ENCODE results near the gene POU5F1.
A peak's percentile ranks its signal among the peaks of the same experiment; 100 is the strongest.

The POU5F1 gene

GRCh38 chr6:31144296-31144969, 26.0 kb downstream of the POU5F1 start:
- FAIRE-seq: no peak

GRCh38 chr6:31143148-31143547, 27.3 kb downstream of the POU5F1 start:
- FAIRE-seq (no peak), DNase-seq (ENCODE audit: insufficient read length, low spot score) (peak; percentile 42)

More at GRCh38 chr6:31144296-31144969, 26.0 kb downstream of the POU5F1 start:
- no peak for DNase-seq (ENCODE audit: insufficient read length, low spot score)

GRCh38 chr6:31142361-31142761, 28.1 kb downstream of the POU5F1 start:
- DNase-seq (ENCODE audit: insufficient read length, low spot score): no peak
- no peak for FAIRE-seq

GRCh38 chr6:31140643-31141042, 29.8 kb downstream of the POU5F1 start:
- DNase-seq (ENCODE audit: insufficient read length, low spot score): no peak
- no peak for FAIRE-seq

GRCh38 chr6:31139599-31139998, 30.9 kb downstream of the POU5F1 start:
- peak; percentile 34 for DNase-seq (ENCODE audit: insufficient read length, low spot score)
- FAIRE-seq: no peak

- FAIRE-seq: no peak
- no peak for DNase-seq (ENCODE audit: insufficient read length, low spot score)
Observed at GRCh38 chr6:31138982-31139381, 31.5 kb downstream of the POU5F1 start, which contains the start of gene PSORS1C2. PSORS1C2 (minus strand) TSS chr6:31139066; CDS start chr6:31139026, 40 bp downstream.

GRCh38 chr6:31135710-31136109, 34.8 kb downstream of the POU5F1 start:
- FAIRE-seq (no peak), DNase-seq (ENCODE audit: insufficient read length, low spot score) (no peak)

GRCh38 chr6:31132806-31133205, 37.7 kb downstream of the POU5F1 start:
- no peak for FAIRE-seq
- DNase-seq (ENCODE audit: insufficient read length, low spot score): no peak

GRCh38 chr6:31131595-31131994, 38.9 kb downstream of the POU5F1 start:
- FAIRE-seq (no peak), DNase-seq (ENCODE audit: insufficient read length, low spot score) (no peak)

GRCh38 chr6:31130751-31131150, 39.7 kb downstream of the POU5F1 start:
- FAIRE-seq (no peak), DNase-seq (ENCODE audit: insufficient read length, low spot score) (no peak)

GRCh38 chr6:31129130-31129529, 41.4 kb downstream of the POU5F1 start:
- FAIRE-seq (no peak), DNase-seq (ENCODE audit: insufficient read length, low spot score) (no peak)

- no peak for FAIRE-seq
- DNase-seq (ENCODE audit: insufficient read length, low spot score): peak; percentile 64
Observed at GRCh38 chr6:31128093-31128676, 42.3 kb downstream of the POU5F1 start.

- no peak for DNase-seq (ENCODE audit: insufficient read length, low spot score)
- no peak for FAIRE-seq
Observed at GRCh38 chr6:31126396-31127175, 43.9 kb downstream of the POU5F1 start.

- FAIRE-seq: no peak
- DNase-seq (ENCODE audit: insufficient read length, low spot score): no peak
Observed at GRCh38 chr6:31125586-31126363, 44.7 kb downstream of the POU5F1 start.

GRCh38 chr6:31125162-31125561, 45.3 kb downstream of the POU5F1 start:
- DNase-seq (ENCODE audit: insufficient read length, low spot score) (no peak), FAIRE-seq (no peak)

- FAIRE-seq (peak; percentile 97), DNase-seq (ENCODE audit: insufficient read length, low spot score) (peak; percentile 92)
Observed at GRCh38 chr6:31122791-31123706, 47.4 kb downstream of the POU5F1 start.

- FAIRE-seq (no peak), DNase-seq (ENCODE audit: insufficient read length, low spot score) (no peak)
Observed at GRCh38 chr6:31121131-31121790, 49.2 kb downstream of the POU5F1 start.

GRCh38 chr6:31120151-31120915, 50.1 kb downstream of the POU5F1 start, which contains the start of gene CDSN:
CDSN (minus strand) TSS chr6:31120446; CDS start chr6:31120419, 27 bp downstream.
- DNase-seq (ENCODE audit: insufficient read length, low spot score) (no peak), FAIRE-seq (no peak)

Measured in HTR-8/SVneo (cell line).